Measurements from ENCODE around the gene DCTD.
"Not testable (repeated sequence)": the region's sequence is repeated elsewhere in the genome, so short reads cannot be mapped to it uniquely, and the experiment has no call there.

Gene DCTD

GRCh38 chr4:182920676-182921075 lies 3.5 kb upstream of the DCTD start:
- DNase-seq = no peak

- no peak for DNase-seq
Observed at GRCh38 chr4:182918791-182919302, 1.7 kb upstream of the DCTD start.

- no peak for DNase-seq
Observed at GRCh38 chr4:182918044-182918607, 940 bp upstream of the DCTD start.

- peak; percentile 70 for DNase-seq
Observed at GRCh38 chr4:182916483-182917181, 554 bp downstream of the DCTD start.

- DNase-seq = no peak
Observed at GRCh38 chr4:182914357-182914756, 2.8 kb downstream of the DCTD start.

GRCh38 chr4:182913621-182914020 lies 3.6 kb downstream of the DCTD start:
- no peak for DNase-seq

- no peak for DNase-seq
Observed at GRCh38 chr4:182913036-182913435, 4.2 kb downstream of the DCTD start.

GRCh38 chr4:182908124-182908523 lies 9.1 kb downstream of the DCTD start:
- DNase-seq = no peak

- DNase-seq = no peak
Observed at GRCh38 chr4:182907396-182907795, 9.8 kb downstream of the DCTD start.

- DNase-seq = no peak
Observed at GRCh38 chr4:182906786-182907185, 10.4 kb downstream of the DCTD start.

GRCh38 chr4:182905038-182905437 lies 12.1 kb downstream of the DCTD start:
- no peak for DNase-seq

GRCh38 chr4:182904211-182904761 lies 12.9 kb downstream of the DCTD start:
- DNase-seq = peak; percentile 51

- DNase-seq = no peak
Observed at GRCh38 chr4:182903013-182903412, 14.2 kb downstream of the DCTD start.

GRCh38 chr4:182901337-182901736 lies 15.8 kb downstream of the DCTD start:
- DNase-seq = no peak

- DNase-seq = not testable (repeated sequence)
Observed at GRCh38 chr4:182900021-182900420, 17.2 kb downstream of the DCTD start.

- no peak for DNase-seq
Observed at GRCh38 chr4:182898479-182898799, 18.7 kb downstream of the DCTD start.

GRCh38 chr4:182897601-182898478 lies 19.3 kb downstream of the DCTD start:
- no peak for DNase-seq

- peak; percentile 2 for DNase-seq
Observed at GRCh38 chr4:182896421-182896820, 20.8 kb downstream of the DCTD start.

GRCh38 chr4:182895791-182896292 lies 21.3 kb downstream of the DCTD start:
- no peak for DNase-seq

GRCh38 chr4:182894681-182895275 lies 22.4 kb downstream of the DCTD start:
- DNase-seq = no peak

- no peak for DNase-seq
Observed at GRCh38 chr4:182893474-182894080, 23.6 kb downstream of the DCTD start.

GRCh38 chr4:182893047-182893446 lies 24.1 kb downstream of the DCTD start:
- DNase-seq = peak; percentile 24
